Naive B cell (primary cell): Measurements from ENCODE around the gene KCNQ5. TPM values are rescaled to one million over a fixed set of nuclear protein-coding genes. Genes with fewer than 3 reads are reported as not detected.

Experiments
- ATAC-seq, 2 donors: fragments of 150-1000 bp; cut with Tn5 transposase; 2 replicates each; pipeline ENCODE4 v1.10.0; 2021; ENCODE audit warnings: low read depth in 2 of 2, mild to moderate bottlenecking in 2 of 2, moderate library complexity in 2 of 2
- DNase-seq: peaks from one replicate; pipeline ENCODE4 v3.0.0; 2022
- H3K27ac Mint-ChIP-seq, 6 donors: one replicate each; pipeline ENCODE4 v1.8.0; 2020 to 2022; ENCODE audit warnings: mild to moderate bottlenecking in 6 of 6, mixed read lengths in 6 of 6, moderate library complexity in 5 of 6, inconsistent platforms in 2 of 6
- H3K27me3 Mint-ChIP-seq, 3 donors: one replicate each; pipeline ENCODE4 v1.8.0; 2021 to 2022; ENCODE audit warnings: mixed read lengths in 3 of 3, mild to moderate bottlenecking in 1 of 3
- H3K36me3 Mint-ChIP-seq, 2 donors: one replicate each; pipeline ENCODE4 v1.8.0; 2020 to 2022; ENCODE audit warnings: mixed read lengths in 2 of 2, inconsistent platforms in 1 of 2, mild to moderate bottlenecking in 1 of 2
- H3K4me1 Mint-ChIP-seq, 3 donors: one replicate each; pipeline ENCODE4 v1.8.0; 2020 to 2022; ENCODE audit warnings: mixed read lengths in 3 of 3, inconsistent platforms in 1 of 3, mild to moderate bottlenecking in 1 of 3, moderate library complexity in 1 of 3
- H3K4me3 Mint-ChIP-seq, 8 donors: one replicate each; pipeline ENCODE4 v1.8.0; 2020 to 2022; ENCODE audit warnings: mild to moderate bottlenecking in 8 of 8, mixed read lengths in 8 of 8, moderate library complexity in 8 of 8, inconsistent platforms in 2 of 8
- H3K9me3 Mint-ChIP-seq, 7 donors: one replicate each; pipeline ENCODE4 v1.8.0; 2020 to 2022; ENCODE audit warnings: mixed read lengths in 7 of 7, mild to moderate bottlenecking in 5 of 7, inconsistent platforms in 2 of 7, moderate library complexity in 1 of 7
- polyA plus RNA-seq, 6 donors: library from polyadenylated mRNA; unstranded; fragments of 300-500 nt; fragmentation: Illumina TruSeq; gene quantifications; one replicate each; pipeline ENCODE4 v1.2.3, GENCODE V29; 2021; ENCODE audit warnings: low read depth in 6 of 6

The KCNQ5 gene
- polyA plus RNA-seq, 6 donors from 2014 or later, result 0.29 to 7.1 (median 4.9) TPM

DNA sequence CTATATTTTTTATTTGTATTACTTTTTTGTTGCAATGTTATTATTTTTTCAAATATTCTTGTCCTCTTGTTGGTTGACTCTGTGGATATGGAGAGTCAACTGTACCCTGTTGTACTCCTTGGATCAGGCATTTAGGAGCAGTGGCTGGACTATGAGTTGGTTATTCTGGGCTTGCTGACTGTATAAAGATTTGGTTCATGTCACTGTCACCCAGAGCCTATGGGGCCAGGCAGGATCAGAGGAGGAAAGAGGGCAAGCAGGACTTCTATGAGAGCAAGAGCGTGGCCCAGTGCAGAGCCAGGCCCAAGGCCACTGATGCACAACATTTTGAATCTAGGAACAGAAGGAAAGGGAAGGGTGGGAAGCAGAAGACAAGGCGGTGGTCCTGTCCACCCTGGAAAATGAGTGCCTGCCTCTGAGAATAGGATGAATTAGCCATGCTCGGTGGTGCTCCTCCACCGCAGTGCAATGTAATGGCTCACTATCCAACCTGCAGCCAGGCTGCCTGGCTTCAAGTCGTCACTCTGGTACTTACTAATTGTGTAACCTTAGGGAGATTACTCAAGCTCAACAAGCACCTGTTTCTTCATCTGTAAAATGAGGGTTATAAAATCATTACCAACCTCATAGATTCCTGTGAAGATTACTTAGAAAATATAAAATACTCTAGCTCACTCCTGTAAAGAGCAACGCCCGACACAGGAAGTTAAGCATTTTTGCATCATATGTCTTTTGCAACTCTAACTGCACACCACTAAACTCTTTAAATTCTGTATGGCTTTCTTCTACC lies 192.1 kb downstream of the KCNQ5 start:
- H3K27ac Mint-ChIP-seq, result peak overlapping the region in 1 of 6 donors; percentile 44
- H3K36me3 Mint-ChIP-seq, result peaks cover 0 to 5% of the 10 kb centered on the region in 2 donors

DNA sequence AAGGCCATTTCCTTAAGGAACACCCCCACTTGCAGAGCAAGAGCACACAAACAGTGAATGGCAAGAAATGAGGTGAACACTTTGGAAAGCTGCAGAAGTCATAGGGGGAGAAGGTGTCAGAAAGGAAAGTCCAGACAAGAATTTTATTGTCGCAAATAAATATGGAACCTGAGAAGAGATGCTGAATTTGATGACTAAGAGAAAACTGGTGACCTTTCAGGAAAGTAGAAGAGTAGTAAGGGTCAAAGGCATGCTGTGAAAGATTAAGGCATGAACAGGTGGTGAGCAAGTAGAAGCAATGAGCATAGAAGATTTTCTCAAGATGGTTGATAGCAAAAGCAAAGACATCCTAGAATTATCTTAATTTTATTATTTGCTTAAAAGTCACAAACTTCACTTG lies 194.2 kb downstream of the KCNQ5 start:
- peak overlapping the region in 2 of 6 donors; percentile 3 to 73 for H3K27ac Mint-ChIP-seq
- DNase-seq (no peak), ATAC-seq (no peak)
- H3K4me1 Mint-ChIP-seq, result peaks cover 0 to 17% (median 13%) of the 10 kb centered on the region in 3 donors
- peaks cover 0 to 5% (median 0%) of the 10 kb centered on the region in 7 donors for H3K9me3 Mint-ChIP-seq
- H3K27me3 Mint-ChIP-seq, result no peaks in the 10 kb centered on the region
- no peak overlapping the region for H3K4me3 Mint-ChIP-seq
- peaks cover 0 to 5% of the 10 kb centered on the region in 2 donors for H3K36me3 Mint-ChIP-seq

More for the DNA sequence above, 192.1 kb downstream of the KCNQ5 start:
- Mint-ChIP-seq H3K9me3 (peaks cover 0 to 5% (median 0%) of the 10 kb centered on the region in 7 donors), H3K4me3 (no peak overlapping the region), H3K27me3 (no peaks in the 10 kb centered on the region), H3K4me1 (peaks cover 0 to 17% (median 13%) of the 10 kb centered on the region in 3 donors)
- ATAC-seq (no peak), DNase-seq (no peak)

DNA sequence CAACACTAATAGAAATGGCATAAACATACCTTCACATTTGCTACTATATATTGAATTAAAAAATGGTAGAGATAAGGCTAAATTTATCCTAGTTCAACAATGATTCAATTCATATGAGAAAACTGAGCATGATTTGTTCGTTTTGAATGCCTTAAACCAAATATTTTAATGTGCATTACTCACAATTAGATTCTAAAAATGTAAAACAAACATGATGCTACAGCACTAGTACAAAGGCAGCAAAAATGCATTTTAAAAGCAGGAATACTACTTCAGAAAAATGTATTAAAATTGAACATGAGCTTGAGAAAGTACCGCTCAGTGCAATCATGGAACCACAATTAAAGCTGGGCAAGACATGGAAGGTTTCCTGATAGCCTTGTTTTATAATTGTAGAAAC lies 195.3 kb downstream of the KCNQ5 start:
- Mint-ChIP-seq H3K27me3 (no peaks in the 10 kb centered on the region), H3K27ac (no peak overlapping the region), H3K4me3 (no peak overlapping the region), H3K9me3 (peaks cover 0 to 5% (median 0%) of the 10 kb centered on the region in 7 donors), H3K4me1 (peaks cover 0 to 17% (median 9%) of the 10 kb centered on the region in 3 donors), H3K36me3 (peaks cover 0 to 5% of the 10 kb centered on the region in 2 donors)
- ATAC-seq, result no peak
- no peak for DNase-seq

DNA sequence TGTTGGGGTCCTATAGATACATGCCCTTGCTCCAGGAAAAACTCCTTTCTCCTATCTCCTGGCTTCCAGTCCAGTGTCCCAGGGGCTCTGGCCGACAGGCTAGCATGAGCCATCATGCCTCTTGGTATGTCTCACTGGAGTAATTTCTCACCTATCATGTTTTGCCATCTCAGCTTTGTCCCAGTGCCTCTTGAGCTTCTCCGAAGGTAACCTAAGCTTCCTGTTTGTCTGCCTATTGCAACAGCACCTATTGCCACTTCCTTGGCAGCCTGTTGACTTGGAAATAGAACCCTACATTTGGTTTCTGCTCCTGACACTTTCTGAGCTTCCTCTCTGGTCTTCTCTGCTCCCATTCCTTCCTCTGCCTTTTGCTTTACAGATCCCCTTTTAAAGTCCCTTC lies 197.7 kb downstream of the KCNQ5 start:
- peaks cover 0 to 5% of the 10 kb centered on the region in 2 donors for H3K36me3 Mint-ChIP-seq
- no peak overlapping the region for H3K4me3 Mint-ChIP-seq
- peaks cover 0 to 5% (median 0%) of the 10 kb centered on the region in 7 donors for H3K9me3 Mint-ChIP-seq
- no peaks in the 10 kb centered on the region for H3K27me3 Mint-ChIP-seq
- DNase-seq (no peak), ATAC-seq (no peak)
- H3K27ac Mint-ChIP-seq, result no peak overlapping the region
- peaks cover under 1 to 13% (median 6%) of the 10 kb centered on the region in 3 donors for H3K4me1 Mint-ChIP-seq

DNA sequence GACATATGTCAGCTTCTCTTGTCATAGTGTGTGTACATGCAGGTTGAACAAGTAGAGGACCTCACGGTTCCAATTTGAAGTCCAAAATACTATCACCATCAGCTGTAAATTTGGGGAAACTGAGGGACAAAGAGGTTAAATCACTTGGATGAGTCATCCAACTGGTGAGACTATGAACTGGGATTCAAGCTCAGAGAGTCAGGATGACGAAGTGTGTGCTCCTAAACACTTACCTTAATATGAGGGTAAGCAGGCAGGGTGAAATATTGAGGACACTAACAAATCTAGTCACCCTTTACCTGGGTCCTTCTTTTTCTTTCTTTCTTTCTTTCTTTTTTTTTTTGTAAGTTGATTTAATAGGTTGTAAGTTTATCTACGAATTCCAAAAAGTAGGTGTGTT lies 198.3 kb downstream of the KCNQ5 start:
- Mint-ChIP-seq H3K9me3 (peaks cover 0 to 3% (median 0%) of the 10 kb centered on the region in 7 donors), H3K4me1 (peaks cover 6 to 13% (median 11%) of the 10 kb centered on the region in 3 donors), H3K27ac (no peak overlapping the region), H3K27me3 (no peaks in the 10 kb centered on the region), H3K4me3 (no peak overlapping the region), H3K36me3 (peaks cover 0 to 5% of the 10 kb centered on the region in 2 donors)
- ATAC-seq (no peak), DNase-seq (no peak)

DNA sequence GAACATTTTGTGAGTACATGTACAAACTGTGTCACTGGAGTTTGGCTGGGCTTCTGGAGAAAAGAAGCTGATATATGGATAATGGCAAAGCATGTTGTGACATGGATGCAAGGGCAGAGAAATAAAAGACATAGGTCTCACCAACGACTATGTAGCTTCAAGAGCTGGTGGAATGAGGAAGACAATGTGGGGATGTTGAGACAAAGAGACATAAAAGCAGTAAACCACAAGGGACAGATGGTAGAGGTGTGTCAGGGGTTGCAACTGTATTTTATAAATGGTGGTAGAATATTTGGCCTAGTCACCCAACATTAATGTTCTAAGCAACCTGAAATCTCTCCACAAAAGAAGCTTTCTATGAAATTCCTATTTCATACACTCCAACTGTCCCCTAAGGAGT lies 199.0 kb downstream of the KCNQ5 start:
- Mint-ChIP-seq H3K27ac (no peak overlapping the region), H3K27me3 (no peaks in the 10 kb centered on the region), H3K36me3 (peaks cover 0 to 3% of the 10 kb centered on the region in 2 donors), H3K9me3 (peaks cover 0 to under 1% (median 0%) of the 10 kb centered on the region in 7 donors), H3K4me1 (peaks cover 12 to 13% (median 13%) of the 10 kb centered on the region in 3 donors), H3K4me3 (no peak overlapping the region)
- DNase-seq, result no peak
- no peak for ATAC-seq

DNA sequence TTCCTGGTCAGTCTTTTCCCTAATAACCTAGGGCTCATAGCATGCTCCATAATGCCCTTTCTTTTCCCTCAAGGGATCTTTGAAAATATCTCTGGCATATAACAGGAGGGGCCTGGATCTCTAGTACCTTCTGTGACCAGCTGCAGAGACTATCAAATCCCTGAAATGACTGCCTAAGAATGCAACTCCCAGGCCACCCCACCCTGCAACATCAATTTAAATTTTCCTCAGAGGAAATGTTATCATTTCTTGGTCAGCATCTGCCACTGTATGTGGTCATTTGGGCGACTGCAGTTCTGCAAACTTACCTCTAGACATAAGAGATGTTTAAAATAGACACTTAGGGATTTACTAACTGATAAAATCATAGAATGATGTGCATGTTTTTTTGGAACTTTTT lies 200.2 kb downstream of the KCNQ5 start:
- Mint-ChIP-seq H3K4me1 (peaks cover 15 to 20% (median 19%) of the 10 kb centered on the region in 3 donors), H3K27me3 (no peaks in the 10 kb centered on the region), H3K4me3 (no peak overlapping the region), H3K36me3 (no peaks in the 10 kb centered on the region), H3K9me3 (peaks cover 0 to 2% (median 0%) of the 10 kb centered on the region in 7 donors), H3K27ac (no peak overlapping the region)
- DNase-seq, result no peak
- ATAC-seq, result no peak

DNA sequence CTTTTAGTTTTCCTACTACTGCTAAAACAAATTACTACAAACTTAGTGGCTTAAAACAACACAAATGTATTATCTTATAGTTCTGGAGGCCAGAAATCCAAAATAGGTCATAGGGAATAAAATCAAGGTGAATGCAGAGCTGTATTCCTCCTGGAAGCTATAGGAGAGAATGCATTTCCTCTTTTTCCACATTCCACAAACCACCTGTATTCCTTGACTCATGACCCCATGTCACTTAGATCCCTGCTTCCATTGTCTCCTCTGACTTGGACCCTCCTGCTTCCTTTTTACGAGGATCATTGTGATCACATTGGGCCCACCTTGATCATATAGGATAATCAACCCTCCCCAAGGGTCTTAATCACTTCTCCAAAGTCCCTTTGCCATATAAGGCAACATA lies 200.8 kb downstream of the KCNQ5 start:
- H3K27me3 Mint-ChIP-seq, result no peaks in the 10 kb centered on the region
- DNase-seq, result no peak
- H3K9me3 Mint-ChIP-seq, result peaks cover 0 to 3% (median 0%) of the 10 kb centered on the region in 7 donors
- H3K27ac Mint-ChIP-seq, result peak overlapping the region in 1 of 6 donors; percentile 55
- H3K36me3 Mint-ChIP-seq, result peaks cover 0 to 5% of the 10 kb centered on the region in 2 donors
- no peak for ATAC-seq
- peaks cover 20 to 26% (median 26%) of the 10 kb centered on the region in 3 donors for H3K4me1 Mint-ChIP-seq
- H3K4me3 Mint-ChIP-seq, result no peak overlapping the region

DNA sequence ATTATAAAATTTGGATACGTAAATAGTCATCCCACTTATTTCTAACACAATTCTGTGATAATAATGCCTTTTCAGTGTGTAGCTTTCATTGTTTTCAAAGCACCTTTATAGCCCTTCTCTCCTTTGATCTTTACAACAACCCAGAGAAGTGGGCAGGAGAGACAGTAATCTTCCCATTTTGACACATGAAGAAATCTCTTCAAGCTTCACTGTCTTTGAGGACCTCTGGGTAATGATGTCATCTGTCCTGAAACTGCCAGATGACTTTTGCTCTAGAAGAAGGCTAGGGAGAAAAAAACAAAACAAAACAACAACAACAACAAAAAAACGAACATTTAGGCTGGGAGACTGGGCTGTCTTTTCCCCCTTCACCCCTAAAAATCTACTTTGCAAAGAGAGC lies 203.0 kb downstream of the KCNQ5 start:
- Mint-ChIP-seq H3K9me3 (peaks cover 3 to 11% (median 5%) of the 10 kb centered on the region in 7 donors), H3K27ac (peak overlapping the region in 1 of 6 donors; percentile 9), H3K36me3 (peaks cover 9 to 12% of the 10 kb centered on the region in 2 donors), H3K4me3 (no peak overlapping the region), H3K27me3 (no peaks in the 10 kb centered on the region), H3K4me1 (peaks cover 26 to 35% (median 28%) of the 10 kb centered on the region in 3 donors)
- ATAC-seq, result no peak
- DNase-seq, result no peak

DNA sequence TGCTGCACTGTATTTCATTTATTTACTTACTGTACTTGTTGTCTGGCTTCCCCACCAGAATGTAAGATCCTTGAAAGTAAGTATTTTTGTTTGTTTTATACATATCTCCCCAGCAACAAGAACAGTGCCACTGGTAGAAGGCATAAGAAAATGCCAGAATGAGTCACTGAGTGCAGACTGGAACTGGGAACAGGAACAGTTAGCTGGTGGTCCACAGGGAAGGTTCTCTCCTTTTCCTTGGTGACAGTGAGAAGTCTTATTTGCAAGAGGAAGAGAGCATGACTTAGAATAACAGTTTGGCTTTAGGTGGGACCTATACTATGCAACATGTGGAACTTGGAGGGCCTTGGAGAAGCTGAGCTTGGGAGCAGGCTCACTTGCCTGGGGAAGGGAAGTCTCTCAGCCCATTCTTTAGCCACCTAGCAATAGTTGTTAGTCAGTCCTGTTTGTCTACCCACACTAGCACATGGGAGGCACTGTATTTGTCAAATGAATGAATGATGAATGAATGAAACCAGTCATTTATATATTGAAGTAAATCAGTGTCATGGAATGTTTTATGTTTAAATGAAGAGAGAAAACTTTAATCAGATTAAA lies 203.5 kb downstream of the KCNQ5 start:
- H3K4me1 Mint-ChIP-seq, result peaks cover 26 to 35% (median 28%) of the 10 kb centered on the region in 3 donors
- H3K4me3 Mint-ChIP-seq, result no peak overlapping the region
- peaks cover 3 to 11% (median 5%) of the 10 kb centered on the region in 7 donors for H3K9me3 Mint-ChIP-seq
- H3K36me3 Mint-ChIP-seq, result peaks cover 10 to 12% of the 10 kb centered on the region in 2 donors
- no peaks in the 10 kb centered on the region for H3K27me3 Mint-ChIP-seq
- ATAC-seq (no peak), DNase-seq (no peak)
- H3K27ac Mint-ChIP-seq, result peak overlapping the region in 2 of 6 donors; percentile 41 to 85

DNA sequence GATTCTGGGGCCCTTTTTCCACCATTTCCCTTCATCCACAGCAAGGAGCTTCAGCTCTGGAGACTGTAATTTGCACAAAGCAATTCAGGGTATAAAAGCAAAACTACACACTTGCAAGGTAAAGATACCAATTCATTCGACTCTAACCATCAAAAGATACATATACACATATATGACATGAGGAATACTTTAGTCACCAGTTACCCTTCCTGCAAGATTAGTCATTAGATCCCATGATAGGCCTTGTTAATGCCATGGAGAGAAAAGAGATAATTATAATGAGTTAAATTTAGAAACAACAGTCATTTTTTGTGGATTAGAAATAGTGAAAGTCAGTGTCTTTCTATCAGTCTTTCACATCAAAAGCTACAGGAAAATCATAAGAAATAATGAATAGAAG lies 204.2 kb downstream of the KCNQ5 start:
- peaks cover 10 to 12% of the 10 kb centered on the region in 2 donors for H3K36me3 Mint-ChIP-seq
- ATAC-seq, result no peak
- peaks cover 3 to 11% (median 8%) of the 10 kb centered on the region in 7 donors for H3K9me3 Mint-ChIP-seq
- H3K27ac Mint-ChIP-seq, result no peak overlapping the region
- no peaks in the 10 kb centered on the region for H3K27me3 Mint-ChIP-seq
- H3K4me1 Mint-ChIP-seq, result peaks cover 26 to 35% (median 28%) of the 10 kb centered on the region in 3 donors
- H3K4me3 Mint-ChIP-seq, result no peak overlapping the region
- no peak for DNase-seq

DNA sequence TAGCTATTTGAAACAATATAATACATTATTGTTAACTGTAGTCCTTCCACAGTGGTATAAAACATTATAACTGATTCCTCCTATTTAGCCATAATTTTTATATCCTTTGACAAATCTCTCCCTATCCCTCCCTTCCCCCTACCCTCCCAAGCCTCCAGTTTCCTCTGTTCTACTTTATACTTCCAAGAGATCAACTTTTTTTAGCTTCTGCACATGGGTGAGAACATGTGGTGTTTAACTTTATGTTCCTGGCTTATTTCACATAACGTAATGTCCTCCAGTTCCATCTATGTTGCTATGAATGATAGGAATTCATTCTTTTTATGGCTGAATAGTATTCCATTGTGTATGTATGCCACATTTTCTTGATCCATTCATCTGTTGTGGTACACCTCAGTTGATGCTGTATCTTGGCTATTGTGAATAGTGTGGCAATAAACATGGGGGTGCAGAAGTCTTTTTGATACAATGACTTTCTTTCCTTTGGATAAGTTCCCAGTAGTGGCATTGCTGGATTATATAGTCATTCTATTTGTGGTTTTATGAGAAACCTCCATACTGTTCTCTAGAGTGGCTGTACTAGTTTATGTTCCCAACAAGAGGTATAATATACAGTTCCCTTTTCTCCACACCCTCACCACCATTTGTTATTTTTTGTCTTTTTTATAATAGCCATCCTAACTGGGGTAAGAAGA lies 205.0 kb downstream of the KCNQ5 start:
- no peak for DNase-seq
- no peaks in the 10 kb centered on the region for H3K27me3 Mint-ChIP-seq
- peaks cover 26 to 37% (median 28%) of the 10 kb centered on the region in 3 donors for H3K4me1 Mint-ChIP-seq
- H3K27ac Mint-ChIP-seq, result peak overlapping the region in 1 of 6 donors; percentile 91
- H3K36me3 Mint-ChIP-seq, result peaks cover 10 to 12% of the 10 kb centered on the region in 2 donors
- no peak for ATAC-seq
- H3K4me3 Mint-ChIP-seq, result peak overlapping the region in 1 of 8 donors; percentile 20
- H3K9me3 Mint-ChIP-seq, result peaks cover 3 to 15% (median 8%) of the 10 kb centered on the region in 7 donors

DNA sequence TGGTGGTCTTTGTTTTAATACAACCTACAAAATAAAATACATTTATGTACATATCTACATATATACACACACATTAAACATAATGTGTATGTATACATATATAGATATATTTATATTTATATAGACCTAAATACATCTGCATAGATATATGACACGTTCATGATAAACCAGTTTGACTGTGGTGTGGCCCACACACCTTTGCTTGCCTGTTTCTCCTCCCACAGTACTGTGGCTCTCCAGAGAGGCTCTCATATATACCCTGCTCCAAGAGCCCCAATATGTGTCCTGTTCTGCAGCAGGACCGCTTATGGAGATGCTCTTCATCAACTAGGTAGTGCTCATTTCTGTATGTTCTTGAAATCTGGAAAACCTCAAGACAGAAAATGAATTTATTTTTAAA lies 207.0 kb downstream of the KCNQ5 start:
- Mint-ChIP-seq H3K4me1 (peaks cover 26 to 45% (median 28%) of the 10 kb centered on the region in 3 donors), H3K27ac (no peak overlapping the region), H3K9me3 (peaks cover 3 to 15% (median 8%) of the 10 kb centered on the region in 7 donors), H3K27me3 (no peaks in the 10 kb centered on the region), H3K36me3 (peaks cover 10 to 12% of the 10 kb centered on the region in 2 donors), H3K4me3 (no peak overlapping the region)
- DNase-seq (no peak), ATAC-seq (no peak)
